GM06990 (cell line): ENCODE measurements around the gene GRHPR.

Experiments used
- DNase-seq: peaks from one replicate; pipeline ENCODE4 v3.0.0-alpha.2; 2011; ENCODE audit not compliant: insufficient read length; ENCODE audit errors: extremely low read depth
- H3K27me3 ChIP-seq: replicated peaks from 2 replicates; pipeline ENCODE4 v1.6.0; 2011; ENCODE audit warnings: low read length; ENCODE audit not compliant: control insufficient read depth, insufficient read depth
- H3K36me3 ChIP-seq: 2 replicates; pipeline ENCODE4 v1.5.1; 2011; ENCODE audit warnings: low read length; ENCODE audit not compliant: control insufficient read depth, insufficient read depth
- H3K4me3 ChIP-seq: replicated peaks from 2 replicates; pipeline ENCODE4 v1.5.1; 2011; ENCODE audit warnings: low read depth, mild to moderate bottlenecking, control low read depth, low read length
- CTCF ChIP-seq: IDR thresholded peaks from 2 replicates; pipeline ENCODE4 v1.5.1; 2011; ENCODE audit warnings: low read length, control low read depth, mild to moderate bottlenecking, inconsistent platforms; ENCODE audit not compliant: insufficient read depth, poor library complexity, severe bottlenecking

GRHPR gene

GRCh38 chr9:37441776-37442370 is 19.4 kb downstream of the GRHPR start:
- peaks cover 30% of the 10 kb centered on the region for H3K36me3 ChIP-seq
- no peak for TF ChIP-seq CTCF
- DNase-seq, result no peak
- H3K4me3 ChIP-seq, result no peak overlapping the region
- H3K27me3 ChIP-seq, result no peaks in the 10 kb centered on the region

GRCh38 chr9:37442556-37442955 is 20.1 kb downstream of the GRHPR start:
- H3K36me3 ChIP-seq, result peaks cover 26% of the 10 kb centered on the region
- H3K4me3 ChIP-seq, result no peak overlapping the region
- no peaks in the 10 kb centered on the region for H3K27me3 ChIP-seq
- no peak for DNase-seq
- TF ChIP-seq CTCF, result no peak

- H3K36me3 ChIP-seq, result peaks cover 19% of the 10 kb centered on the region
- DNase-seq, result no peak
- TF ChIP-seq CTCF, result no peak
- no peak overlapping the region for H3K4me3 ChIP-seq
- no peaks in the 10 kb centered on the region for H3K27me3 ChIP-seq
Measured at GRCh38 chr9:37443566-37443965, 21.1 kb downstream of the GRHPR start.

- H3K36me3 ChIP-seq, result peaks cover 14% of the 10 kb centered on the region
- no peak overlapping the region for H3K4me3 ChIP-seq
- no peaks in the 10 kb centered on the region for H3K27me3 ChIP-seq
- DNase-seq, result no peak
- TF ChIP-seq CTCF, result no peak
Measured at GRCh38 chr9:37444890-37445289, 22.4 kb downstream of the GRHPR start.

GRCh38 chr9:37445832-37446231 is 23.3 kb downstream of the GRHPR start:
- Histone ChIP-seq H3K4me3 (no peak overlapping the region), H3K36me3 (peaks cover 10% of the 10 kb centered on the region), H3K27me3 (no peaks in the 10 kb centered on the region)
- no peak for TF ChIP-seq CTCF
- DNase-seq, result no peak

- no peaks in the 10 kb centered on the region for H3K27me3 ChIP-seq
- no peak for DNase-seq
- peaks cover 8% of the 10 kb centered on the region for H3K36me3 ChIP-seq
- TF ChIP-seq CTCF, result no peak
- H3K4me3 ChIP-seq, result no peak overlapping the region
Measured at GRCh38 chr9:37446401-37446800, 23.9 kb downstream of the GRHPR start.
